Measurements from ENCODE around the gene CDK2.

Gene CDK2

GRCh38 chr12:55930771-55931316 is 35.8 kb upstream of the CDK2 start, which contains the start of gene DGKA:
Gene DGKA, plus strand, starts transcription at chr12:55931162. Its CDS starts 5,342 bp downstream, at chr12:55936504.
- Histone ChIP-seq H3K27ac (ENCODE audit: low read length) (no peak within 1 kb of the TSS), H3K4me1 (ENCODE audit: control insufficient read depth, insufficient read depth, low read length) (peaks cover 5% of the 10 kb centered on the region)

GRCh38 chr12:55931317-55931779 is 35.3 kb upstream of the CDK2 start:
- H3K4me3 ChIP-seq (ENCODE audit: low read length): peak overlapping the region; percentile 66; the same call in 1 of the 2 replicates
- no CpG with 5 or more reads among the region's 10 CpGs for WGBS (ENCODE audit: insufficient coverage, insufficient read length)
- H3K27ac ChIP-seq (ENCODE audit: low read length): no peak overlapping the region
- no peaks in the 10 kb centered on the region for H3K9me3 ChIP-seq (ENCODE audit: control insufficient read depth, insufficient read depth, low read length)
- H3K27me3 ChIP-seq (ENCODE audit: control insufficient read depth, insufficient read depth, low read length): no peaks in the 10 kb centered on the region
- no peak for DNase-seq (ENCODE audit: low read depth, low spot score)
- H3K4me1 ChIP-seq (ENCODE audit: control insufficient read depth, insufficient read depth, low read length): peaks cover 5% of the 10 kb centered on the region
- H3K36me3 ChIP-seq (ENCODE audit: control insufficient read depth, insufficient read depth, low read length): no peaks in the 10 kb centered on the region

More at GRCh38 chr12:55930771-55931316, 35.8 kb upstream of the CDK2 start, which contains the start of gene DGKA:
- Histone ChIP-seq H3K9me3 (ENCODE audit: control insufficient read depth, insufficient read depth, low read length) (no peaks in the 10 kb centered on the region), H3K4me3 (ENCODE audit: low read length) (peak within 1 kb of the TSS; percentile 66; the same call in 1 of the 2 replicates), H3K27me3 (ENCODE audit: control insufficient read depth, insufficient read depth, low read length) (no peaks in the 10 kb centered on the region), H3K36me3 (ENCODE audit: control insufficient read depth, insufficient read depth, low read length) (no peaks in the 10 kb centered on the region)
- WGBS (ENCODE audit: insufficient coverage, insufficient read length): no CpG with 5 or more reads among the region's 3 CpGs
- no peak for DNase-seq (ENCODE audit: low read depth, low spot score)

DNA sequence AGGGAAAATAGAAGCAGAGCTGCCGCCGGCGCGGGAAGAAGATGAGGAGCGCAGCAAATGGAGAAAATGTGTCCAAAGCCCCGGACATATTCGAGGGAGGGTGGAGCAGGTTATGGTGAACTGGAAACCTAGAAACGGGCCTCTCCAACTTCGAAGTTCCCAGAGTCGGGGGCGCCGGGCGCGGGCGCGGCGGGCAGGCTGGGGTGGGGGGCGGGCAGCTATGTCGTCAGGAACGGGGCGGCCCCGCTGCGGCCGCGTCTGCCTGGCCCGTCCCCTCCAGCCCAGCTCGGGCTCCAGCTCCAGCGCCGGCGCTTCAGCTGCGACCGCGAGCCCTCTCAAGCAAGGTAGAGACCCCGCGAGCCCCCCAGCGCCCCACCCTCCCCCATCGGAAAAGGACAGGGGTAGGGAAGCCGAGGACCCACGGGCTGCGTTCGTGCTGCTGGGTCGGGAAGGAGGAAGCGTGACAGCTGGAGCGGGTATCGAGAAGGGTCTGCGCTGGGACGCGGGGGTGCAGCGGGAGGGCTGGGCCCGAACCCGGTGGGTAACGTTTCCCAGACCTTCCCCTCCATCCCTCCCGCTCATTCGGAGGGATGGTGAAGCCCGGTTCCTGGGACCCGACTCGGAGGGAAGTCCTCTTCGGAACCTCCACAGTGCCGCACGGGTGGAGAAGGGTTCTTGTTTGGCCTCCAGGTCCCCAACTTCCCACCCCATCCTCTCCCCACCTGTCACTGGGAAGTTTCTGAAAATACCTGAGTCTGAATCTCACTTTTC is 34.7 kb upstream of the CDK2 start:
- no peaks in the 10 kb centered on the region for H3K36me3 ChIP-seq (ENCODE audit: control insufficient read depth, insufficient read depth, low read length)
- H3K4me1 ChIP-seq (ENCODE audit: control insufficient read depth, insufficient read depth, low read length): peaks cover 5% of the 10 kb centered on the region
- no peaks in the 10 kb centered on the region for H3K27me3 ChIP-seq (ENCODE audit: control insufficient read depth, insufficient read depth, low read length)
- H3K4me3 ChIP-seq (ENCODE audit: low read length): peak overlapping the region; percentile 66; the same call in 1 of the 2 replicates
- no peak overlapping the region for H3K27ac ChIP-seq (ENCODE audit: low read length)
- no CpG with 5 or more reads among the region's 60 CpGs for WGBS (ENCODE audit: insufficient coverage, insufficient read length)
- H3K9me3 ChIP-seq (ENCODE audit: control insufficient read depth, insufficient read depth, low read length): no peaks in the 10 kb centered on the region
- no peak for DNase-seq (ENCODE audit: low read depth, low spot score)

GRCh38 chr12:55932551-55932910 is 34.1 kb upstream of the CDK2 start:
- Histone ChIP-seq H3K27ac (ENCODE audit: low read length) (no peak overlapping the region), H3K36me3 (ENCODE audit: control insufficient read depth, insufficient read depth, low read length) (no peaks in the 10 kb centered on the region), H3K9me3 (ENCODE audit: control insufficient read depth, insufficient read depth, low read length) (no peaks in the 10 kb centered on the region), H3K27me3 (ENCODE audit: control insufficient read depth, insufficient read depth, low read length) (no peaks in the 10 kb centered on the region), H3K4me1 (ENCODE audit: control insufficient read depth, insufficient read depth, low read length) (peaks cover 5% of the 10 kb centered on the region), H3K4me3 (ENCODE audit: low read length) (peak overlapping the region; percentile 66; the same call in 1 of the 2 replicates)
- WGBS (ENCODE audit: insufficient coverage, insufficient read length): no CpG with 5 or more reads among the region's 4 CpGs
- no peak for DNase-seq (ENCODE audit: low read depth, low spot score)

- Histone ChIP-seq H3K27ac (ENCODE audit: low read length) (no peak overlapping the region), H3K4me1 (ENCODE audit: control insufficient read depth, insufficient read depth, low read length) (peaks cover 5% of the 10 kb centered on the region), H3K36me3 (ENCODE audit: control insufficient read depth, insufficient read depth, low read length) (no peaks in the 10 kb centered on the region), H3K27me3 (ENCODE audit: control insufficient read depth, insufficient read depth, low read length) (no peaks in the 10 kb centered on the region), H3K4me3 (ENCODE audit: low read length) (no peak overlapping the region), H3K9me3 (ENCODE audit: control insufficient read depth, insufficient read depth, low read length) (no peaks in the 10 kb centered on the region)
- no CpG with 5 or more reads among the region's 7 CpGs for WGBS (ENCODE audit: insufficient coverage, insufficient read length)
- no peak for DNase-seq (ENCODE audit: low read depth, low spot score)
Observed at GRCh38 chr12:55933169-55933798, 33.3 kb upstream of the CDK2 start.

- Histone ChIP-seq H3K9me3 (ENCODE audit: control insufficient read depth, insufficient read depth, low read length) (no peaks in the 10 kb centered on the region), H3K27me3 (ENCODE audit: control insufficient read depth, insufficient read depth, low read length) (no peaks in the 10 kb centered on the region), H3K4me1 (ENCODE audit: control insufficient read depth, insufficient read depth, low read length) (peaks cover 5% of the 10 kb centered on the region), H3K27ac (ENCODE audit: low read length) (no peak overlapping the region), H3K36me3 (ENCODE audit: control insufficient read depth, insufficient read depth, low read length) (no peaks in the 10 kb centered on the region), H3K4me3 (ENCODE audit: low read length) (no peak overlapping the region)
- no peak for DNase-seq (ENCODE audit: low read depth, low spot score)
- WGBS (ENCODE audit: insufficient coverage, insufficient read length): no CpG with 5 or more reads among the region's 1 CpG
Observed at GRCh38 chr12:55933799-55934742, 32.6 kb upstream of the CDK2 start.

DNA sequence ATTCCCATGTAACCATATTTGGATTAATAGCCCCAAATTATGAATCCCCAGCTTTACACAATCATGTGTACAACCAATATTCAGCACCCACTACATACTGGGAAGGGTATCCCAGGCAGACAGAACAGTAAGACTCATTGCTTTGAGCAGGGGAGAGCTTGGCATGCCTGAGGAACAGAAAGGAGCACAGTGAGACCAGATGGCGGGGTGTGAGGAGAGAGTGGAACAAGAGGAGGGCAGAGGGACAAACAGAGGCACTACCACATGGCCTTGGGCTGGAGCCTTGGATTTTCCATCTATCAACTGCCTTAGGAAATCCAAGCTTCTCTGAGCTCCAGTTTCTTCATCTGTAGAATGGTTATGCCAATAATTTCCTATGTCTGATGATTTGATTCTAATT is 31.9 kb upstream of the CDK2 start:
- no CpG with 5 or more reads among the region's 1 CpG for WGBS (ENCODE audit: insufficient coverage, insufficient read length)
- Histone ChIP-seq H3K4me3 (ENCODE audit: low read length) (no peak overlapping the region), H3K4me1 (ENCODE audit: control insufficient read depth, insufficient read depth, low read length) (peaks cover 6% of the 10 kb centered on the region), H3K36me3 (ENCODE audit: control insufficient read depth, insufficient read depth, low read length) (no peaks in the 10 kb centered on the region), H3K9me3 (ENCODE audit: control insufficient read depth, insufficient read depth, low read length) (no peaks in the 10 kb centered on the region), H3K27ac (ENCODE audit: low read length) (no peak overlapping the region), H3K27me3 (ENCODE audit: control insufficient read depth, insufficient read depth, low read length) (no peaks in the 10 kb centered on the region)
- DNase-seq (ENCODE audit: low read depth, low spot score): no peak

GRCh38 chr12:55935738-55936151 is 30.9 kb upstream of the CDK2 start:
- H3K9me3 ChIP-seq (ENCODE audit: control insufficient read depth, insufficient read depth, low read length): no peaks in the 10 kb centered on the region
- H3K36me3 ChIP-seq (ENCODE audit: control insufficient read depth, insufficient read depth, low read length): no peaks in the 10 kb centered on the region
- no peak overlapping the region for H3K27ac ChIP-seq (ENCODE audit: low read length)
- no peaks in the 10 kb centered on the region for H3K27me3 ChIP-seq (ENCODE audit: control insufficient read depth, insufficient read depth, low read length)
- no peak overlapping the region for H3K4me3 ChIP-seq (ENCODE audit: low read length)
- WGBS (ENCODE audit: insufficient coverage, insufficient read length): no CpG with 5 or more reads among the region's 26 CpGs
- no peak for DNase-seq (ENCODE audit: low read depth, low spot score)
- peaks cover 11% of the 10 kb centered on the region for H3K4me1 ChIP-seq (ENCODE audit: control insufficient read depth, insufficient read depth, low read length)

DNA sequence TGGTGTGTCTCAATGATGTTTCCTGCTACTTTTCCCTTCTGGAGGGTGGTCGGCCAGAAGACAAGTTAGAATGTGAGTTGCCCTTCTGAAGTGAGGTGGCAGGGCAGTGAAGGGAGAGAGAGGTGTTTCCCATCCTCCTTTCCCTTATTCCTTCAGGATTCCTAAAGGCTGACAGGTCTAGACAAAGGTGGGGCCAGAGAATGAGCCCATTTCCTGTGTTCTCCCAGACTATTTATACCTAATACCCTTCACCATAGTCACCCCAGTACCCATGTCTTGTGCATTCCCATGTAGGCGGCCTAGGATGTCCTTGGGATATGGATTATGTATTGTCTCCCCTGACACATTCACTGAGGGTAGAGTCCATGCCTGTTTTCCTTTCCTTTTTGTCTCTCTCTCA is 28.6 kb upstream of the CDK2 start:
- H3K27me3 ChIP-seq (ENCODE audit: control insufficient read depth, insufficient read depth, low read length): no peaks in the 10 kb centered on the region
- no peak overlapping the region for H3K27ac ChIP-seq (ENCODE audit: low read length)
- no peaks in the 10 kb centered on the region for H3K9me3 ChIP-seq (ENCODE audit: control insufficient read depth, insufficient read depth, low read length)
- H3K36me3 ChIP-seq (ENCODE audit: control insufficient read depth, insufficient read depth, low read length): no peaks in the 10 kb centered on the region
- no CpG with 5 or more reads among the region's 2 CpGs for WGBS (ENCODE audit: insufficient coverage, insufficient read length)
- no peak for DNase-seq (ENCODE audit: low read depth, low spot score)
- peaks cover 5% of the 10 kb centered on the region; the same call in 1 of the 2 replicates for H3K4me1 ChIP-seq (ENCODE audit: control insufficient read depth, insufficient read depth, low read length)
- no peak overlapping the region for H3K4me3 ChIP-seq (ENCODE audit: low read length)

Measured in iPS DF 6.9 (cell line).